Measurements from ENCODE around the gene RNU5B-1. TPM values are rescaled to one million over a fixed set of nuclear protein-coding genes. Genes with fewer than 3 reads are reported as not detected.

Gene RNU5B-1
- polyA plus RNA-seq, 1 donor from 2014 or later, result not detected

- Histone ChIP-seq H3K9ac (ENCODE audit: low read length) (no peak overlapping the region), H3K4me3 (ENCODE audit: low read length) (no peak overlapping the region), H4K20me1 (ENCODE audit: insufficient read depth) (no peaks in the 10 kb centered on the region), H3K79me2 (replicated peaks; ENCODE audit: insufficient read depth, low read length) (no peaks in the 10 kb centered on the region), H3K27ac (ENCODE audit: low read length) (no peak overlapping the region), H3K36me3 (ENCODE audit: insufficient read depth, low read length) (no peaks in the 10 kb centered on the region), H3K4me2 (ENCODE audit: low read length) (no peak overlapping the region), H3K9me2 (ENCODE audit: insufficient read depth, low read length) (no peaks in the 10 kb centered on the region), H3K27me3 (ENCODE audit: insufficient read depth, low read depth, low read length) (no peaks in the 10 kb centered on the region), H2AFZ (ENCODE audit: low read depth, low read length) (no peak overlapping the region), H3F3A (ENCODE audit: insufficient read depth, low read length, poor library complexity, severe bottlenecking) (no peaks in the 10 kb centered on the region), H3K9me3 (ENCODE audit: low read length) (no peaks in the 10 kb centered on the region)
- TF ChIP-seq SMC3 (conservative IDR thresholded peaks at IDR 0.05; ENCODE audit: poor library complexity) (no peak), EZH2 (IDR thresholded peaks at IDR 0.05; ENCODE audit: borderline replicate concordance, insufficient read depth, low read length, poor library complexity, severe bottlenecking) (no peak), EP300 (conservative IDR thresholded peaks at IDR 0.05; ENCODE audit: poor library complexity, severe bottlenecking) (no peak), TAF1 (IDR thresholded peaks at IDR 0.05; ENCODE audit: low read depth) (no peak), POLR2AphosphoS5 (IDR thresholded peaks at IDR 0.05) (no peak), RAD21 (conservative IDR thresholded peaks at IDR 0.05) (no peak), MXI1 (conservative IDR thresholded peaks at IDR 0.05; ENCODE audit: poor library complexity, severe bottlenecking) (no peak)
- TF ChIP-seq, protein P1, sequence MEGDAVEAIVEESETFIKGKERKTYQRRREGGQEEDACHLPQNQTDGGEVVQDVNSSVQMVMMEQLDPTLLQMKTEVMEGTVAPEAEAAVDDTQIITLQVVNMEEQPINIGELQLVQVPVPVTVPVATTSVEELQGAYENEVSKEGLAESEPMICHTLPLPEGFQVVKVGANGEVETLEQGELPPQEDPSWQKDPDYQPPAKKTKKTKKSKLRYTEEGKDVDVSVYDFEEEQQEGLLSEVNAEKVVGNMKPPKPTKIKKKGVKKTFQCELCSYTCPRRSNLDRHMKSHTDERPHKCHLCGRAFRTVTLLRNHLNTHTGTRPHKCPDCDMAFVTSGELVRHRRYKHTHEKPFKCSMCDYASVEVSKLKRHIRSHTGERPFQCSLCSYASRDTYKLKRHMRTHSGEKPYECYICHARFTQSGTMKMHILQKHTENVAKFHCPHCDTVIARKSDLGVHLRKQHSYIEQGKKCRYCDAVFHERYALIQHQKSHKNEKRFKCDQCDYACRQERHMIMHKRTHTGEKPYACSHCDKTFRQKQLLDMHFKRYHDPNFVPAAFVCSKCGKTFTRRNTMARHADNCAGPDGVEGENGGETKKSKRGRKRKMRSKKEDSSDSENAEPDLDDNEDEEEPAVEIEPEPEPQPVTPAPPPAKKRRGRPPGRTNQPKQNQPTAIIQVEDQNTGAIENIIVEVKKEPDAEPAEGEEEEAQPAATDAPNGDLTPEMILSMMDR (IDR thresholded peaks at IDR 0.05; ENCODE audit: poor library complexity, severe bottlenecking), result no peak
- TF ChIP-seq, protein P2, sequence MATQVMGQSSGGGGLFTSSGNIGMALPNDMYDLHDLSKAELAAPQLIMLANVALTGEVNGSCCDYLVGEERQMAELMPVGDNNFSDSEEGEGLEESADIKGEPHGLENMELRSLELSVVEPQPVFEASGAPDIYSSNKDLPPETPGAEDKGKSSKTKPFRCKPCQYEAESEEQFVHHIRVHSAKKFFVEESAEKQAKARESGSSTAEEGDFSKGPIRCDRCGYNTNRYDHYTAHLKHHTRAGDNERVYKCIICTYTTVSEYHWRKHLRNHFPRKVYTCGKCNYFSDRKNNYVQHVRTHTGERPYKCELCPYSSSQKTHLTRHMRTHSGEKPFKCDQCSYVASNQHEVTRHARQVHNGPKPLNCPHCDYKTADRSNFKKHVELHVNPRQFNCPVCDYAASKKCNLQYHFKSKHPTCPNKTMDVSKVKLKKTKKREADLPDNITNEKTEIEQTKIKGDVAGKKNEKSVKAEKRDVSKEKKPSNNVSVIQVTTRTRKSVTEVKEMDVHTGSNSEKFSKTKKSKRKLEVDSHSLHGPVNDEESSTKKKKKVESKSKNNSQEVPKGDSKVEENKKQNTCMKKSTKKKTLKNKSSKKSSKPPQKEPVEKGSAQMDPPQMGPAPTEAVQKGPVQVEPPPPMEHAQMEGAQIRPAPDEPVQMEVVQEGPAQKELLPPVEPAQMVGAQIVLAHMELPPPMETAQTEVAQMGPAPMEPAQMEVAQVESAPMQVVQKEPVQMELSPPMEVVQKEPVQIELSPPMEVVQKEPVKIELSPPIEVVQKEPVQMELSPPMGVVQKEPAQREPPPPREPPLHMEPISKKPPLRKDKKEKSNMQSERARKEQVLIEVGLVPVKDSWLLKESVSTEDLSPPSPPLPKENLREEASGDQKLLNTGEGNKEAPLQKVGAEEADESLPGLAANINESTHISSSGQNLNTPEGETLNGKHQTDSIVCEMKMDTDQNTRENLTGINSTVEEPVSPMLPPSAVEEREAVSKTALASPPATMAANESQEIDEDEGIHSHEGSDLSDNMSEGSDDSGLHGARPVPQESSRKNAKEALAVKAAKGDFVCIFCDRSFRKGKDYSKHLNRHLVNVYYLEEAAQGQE (IDR thresholded peaks at IDR 0.05; ENCODE audit: borderline replicate concordance), result no peak
Measured at GRCh38 chr15:65329288-65329983, 25.0 kb downstream of the RNU5B-1 start.

DNA sequence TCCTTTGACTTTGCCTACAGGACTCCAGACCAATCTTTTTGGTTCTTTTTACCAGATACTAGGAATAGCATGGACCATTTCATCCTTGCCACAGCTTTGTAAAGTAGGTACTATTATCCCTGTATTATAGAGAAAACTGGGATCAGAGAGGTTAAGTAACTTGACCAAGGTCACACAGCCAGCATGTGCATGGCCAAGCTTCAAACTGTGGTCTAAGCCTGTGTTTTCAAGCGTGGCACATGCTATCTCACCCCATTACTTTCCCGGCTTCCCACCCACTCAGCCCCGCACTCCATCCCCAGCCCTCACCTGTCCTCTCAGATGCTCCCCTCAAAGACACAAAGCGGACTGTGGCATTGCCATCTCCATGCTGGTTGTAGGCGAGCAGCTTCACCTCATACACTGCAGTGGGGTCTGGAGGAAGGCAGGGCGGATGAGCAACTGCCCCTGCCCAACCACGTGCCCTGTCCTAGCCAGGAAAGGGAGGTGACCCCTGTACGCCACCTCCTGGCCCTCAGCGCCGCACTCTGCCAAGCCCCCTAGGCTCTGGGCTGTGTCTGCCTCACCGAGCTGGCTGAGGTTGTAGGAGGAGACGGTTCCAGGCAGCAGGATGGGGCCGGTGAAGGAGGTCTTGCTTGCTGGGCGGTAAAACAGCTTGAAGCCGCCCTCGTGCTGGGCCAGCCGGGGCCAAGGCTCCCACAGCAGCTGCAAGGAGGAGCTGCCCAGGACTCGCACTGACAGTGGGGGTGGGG is 25.7 kb downstream of the RNU5B-1 start:
- no peaks in the 10 kb centered on the region for H3K9me3 ChIP-seq (ENCODE audit: low read length)
- no peaks in the 10 kb centered on the region for H3K27me3 ChIP-seq (ENCODE audit: insufficient read depth, low read depth, low read length)
- TF ChIP-seq TAF1 (IDR thresholded peaks at IDR 0.05; ENCODE audit: low read depth) (no peak), SMC3 (conservative IDR thresholded peaks at IDR 0.05; ENCODE audit: poor library complexity) (no peak), EP300 (conservative IDR thresholded peaks at IDR 0.05; ENCODE audit: poor library complexity, severe bottlenecking) (no peak), POLR2AphosphoS5 (IDR thresholded peaks at IDR 0.05) (no peak), MXI1 (conservative IDR thresholded peaks at IDR 0.05; ENCODE audit: poor library complexity, severe bottlenecking) (no peak), EZH2 (IDR thresholded peaks at IDR 0.05; ENCODE audit: borderline replicate concordance, insufficient read depth, low read length, poor library complexity, severe bottlenecking) (no peak), RAD21 (conservative IDR thresholded peaks at IDR 0.05) (no peak)
- TF ChIP-seq, protein P1 (IDR thresholded peaks at IDR 0.05; ENCODE audit: poor library complexity, severe bottlenecking), result no peak
- TF ChIP-seq, protein P2 (IDR thresholded peaks at IDR 0.05; ENCODE audit: borderline replicate concordance), result no peak
- no peaks in the 10 kb centered on the region for H3K9me2 ChIP-seq (ENCODE audit: insufficient read depth, low read length)
- H2AFZ ChIP-seq (ENCODE audit: low read depth, low read length), result no peak overlapping the region
- no peak overlapping the region for H3K9ac ChIP-seq (ENCODE audit: low read length)
- H4K20me1 ChIP-seq (ENCODE audit: insufficient read depth), result no peaks in the 10 kb centered on the region
- H3K27ac ChIP-seq (ENCODE audit: low read length), result no peak overlapping the region
- H3K79me2 ChIP-seq (replicated peaks; ENCODE audit: insufficient read depth, low read length), result no peaks in the 10 kb centered on the region
- no peak overlapping the region for H3K4me2 ChIP-seq (ENCODE audit: low read length)
- H3K36me3 ChIP-seq (ENCODE audit: insufficient read depth, low read length), result no peaks in the 10 kb centered on the region
- no peaks in the 10 kb centered on the region for H3F3A ChIP-seq (ENCODE audit: insufficient read depth, low read length, poor library complexity, severe bottlenecking)
- no peak overlapping the region for H3K4me3 ChIP-seq (ENCODE audit: low read length)
